ENCODE data around the gene RCE1.

RCE1 gene

GRCh38 chr11:66849501-66850234 lies 6.4 kb downstream of the RCE1 start:
- TF ChIP-seq, protein P1, sequence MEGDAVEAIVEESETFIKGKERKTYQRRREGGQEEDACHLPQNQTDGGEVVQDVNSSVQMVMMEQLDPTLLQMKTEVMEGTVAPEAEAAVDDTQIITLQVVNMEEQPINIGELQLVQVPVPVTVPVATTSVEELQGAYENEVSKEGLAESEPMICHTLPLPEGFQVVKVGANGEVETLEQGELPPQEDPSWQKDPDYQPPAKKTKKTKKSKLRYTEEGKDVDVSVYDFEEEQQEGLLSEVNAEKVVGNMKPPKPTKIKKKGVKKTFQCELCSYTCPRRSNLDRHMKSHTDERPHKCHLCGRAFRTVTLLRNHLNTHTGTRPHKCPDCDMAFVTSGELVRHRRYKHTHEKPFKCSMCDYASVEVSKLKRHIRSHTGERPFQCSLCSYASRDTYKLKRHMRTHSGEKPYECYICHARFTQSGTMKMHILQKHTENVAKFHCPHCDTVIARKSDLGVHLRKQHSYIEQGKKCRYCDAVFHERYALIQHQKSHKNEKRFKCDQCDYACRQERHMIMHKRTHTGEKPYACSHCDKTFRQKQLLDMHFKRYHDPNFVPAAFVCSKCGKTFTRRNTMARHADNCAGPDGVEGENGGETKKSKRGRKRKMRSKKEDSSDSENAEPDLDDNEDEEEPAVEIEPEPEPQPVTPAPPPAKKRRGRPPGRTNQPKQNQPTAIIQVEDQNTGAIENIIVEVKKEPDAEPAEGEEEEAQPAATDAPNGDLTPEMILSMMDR (IDR thresholded peaks at IDR 0.05; ENCODE audit: control insufficient read depth, insufficient read depth, low read depth, low read length, missing control alignments), result no peak
- no peak overlapping the region for H3K4me3 ChIP-seq (ENCODE audit: control insufficient read depth, low read depth, low read length)
- no peak for DNase-seq (ENCODE audit: low read depth)

- TF ChIP-seq, protein P1 (IDR thresholded peaks at IDR 0.05; ENCODE audit: control insufficient read depth, insufficient read depth, low read depth, low read length, missing control alignments), result no peak
- H3K4me3 ChIP-seq (ENCODE audit: control insufficient read depth, low read depth, low read length), result no peak overlapping the region
- DNase-seq (ENCODE audit: low read depth), result no peak
Observed at GRCh38 chr11:66850235-66850587, 7.0 kb downstream of the RCE1 start.

- DNase-seq (ENCODE audit: low read depth), result no peak
- no peak overlapping the region for H3K4me3 ChIP-seq (ENCODE audit: control insufficient read depth, low read depth, low read length)
- TF ChIP-seq, protein P1 (IDR thresholded peaks at IDR 0.05; ENCODE audit: control insufficient read depth, insufficient read depth, low read depth, low read length, missing control alignments), result no peak
Observed at GRCh38 chr11:66850588-66851238, 7.5 kb downstream of the RCE1 start.

GRCh38 chr11:66851239-66851596 lies 8.0 kb downstream of the RCE1 start:
- H3K4me3 ChIP-seq (ENCODE audit: control insufficient read depth, low read depth, low read length), result no peak overlapping the region
- TF ChIP-seq, protein P1 (IDR thresholded peaks at IDR 0.05; ENCODE audit: control insufficient read depth, insufficient read depth, low read depth, low read length, missing control alignments), result no peak
- DNase-seq (ENCODE audit: low read depth), result no peak

GRCh38 chr11:66851698-66852465 lies 8.6 kb downstream of the RCE1 start:
- no peak overlapping the region for H3K4me3 ChIP-seq (ENCODE audit: control insufficient read depth, low read depth, low read length)
- DNase-seq (ENCODE audit: low read depth), result no peak
- TF ChIP-seq, protein P1 (IDR thresholded peaks at IDR 0.05; ENCODE audit: control insufficient read depth, insufficient read depth, low read depth, low read length, missing control alignments), result no peak

- TF ChIP-seq, protein P1 (IDR thresholded peaks at IDR 0.05; ENCODE audit: control insufficient read depth, insufficient read depth, low read depth, low read length, missing control alignments), result no peak
- H3K4me3 ChIP-seq (ENCODE audit: control insufficient read depth, low read depth, low read length), result no peak overlapping the region
- no peak for DNase-seq (ENCODE audit: low read depth)
Observed at GRCh38 chr11:66852466-66853241, 9.4 kb downstream of the RCE1 start.
